ES-I3 (cell line): Measurements from ENCODE around the gene RABGEF1.
"Not testable (repeated sequence)": the region's sequence is repeated elsewhere in the genome, so short reads cannot be mapped to it uniquely, and the experiment has no call there.

ENCODE experiments used
- H3K36me3 ChIP-seq: 2 replicates; pipeline ENCODE4 v1.6.1; 2013; ENCODE audit warnings: mild to moderate bottlenecking, low read length, control low read depth, moderate library complexity; ENCODE audit not compliant: insufficient read depth
- H3K4me1 ChIP-seq: 2 replicates; pipeline ENCODE4 v1.6.1; 2013; ENCODE audit warnings: mild to moderate bottlenecking, control low read depth, low read length; ENCODE audit not compliant: insufficient read depth
- H3K9ac ChIP-seq: 2 replicates; pipeline ENCODE4 v1.6.1; 2013; ENCODE audit warnings: low read depth, mild to moderate bottlenecking, low read length, moderate library complexity
- H3K9me3 ChIP-seq: 2 replicates; pipeline ENCODE4 v1.6.1; 2013; ENCODE audit warnings: mild to moderate bottlenecking, low read length, moderate library complexity; ENCODE audit not compliant: control insufficient read depth, insufficient read depth

Gene RABGEF1

DNA sequence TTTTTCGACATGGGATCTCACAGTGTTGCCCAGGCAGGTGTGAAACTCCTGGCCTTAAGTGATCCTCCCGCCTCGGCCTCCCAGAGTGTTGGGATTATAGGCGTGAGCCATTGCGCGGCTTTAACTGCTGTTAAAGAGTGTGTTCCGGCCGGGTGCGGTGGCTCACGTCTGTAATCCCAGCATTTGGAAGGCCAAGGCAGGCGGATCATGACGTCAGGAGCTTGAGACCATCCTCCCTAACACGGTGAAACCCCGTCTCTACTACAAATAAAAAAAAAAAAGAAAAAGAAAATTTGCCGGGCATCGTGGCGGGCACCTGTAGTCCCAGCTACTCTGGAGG lies 1.1 kb downstream of the RABGEF1 start:
- Histone ChIP-seq H3K4me1 (no peaks in the 10 kb centered on the region), H3K9ac (peak overlapping the region; percentile 90), H3K9me3 (no peaks in the 10 kb centered on the region), H3K36me3 (no peaks in the 10 kb centered on the region; the same call in 1 of the 2 replicates)

- not testable (repeated sequence) for H3K9ac ChIP-seq, H3K4me1 ChIP-seq, H3K36me3 ChIP-seq, H3K9me3 ChIP-seq
Measured at GRCh38 chr7:66742298-66742697, 1.8 kb downstream of the RABGEF1 start.

- H3K36me3 ChIP-seq = no peaks in the 10 kb centered on the region
- no peaks in the 10 kb centered on the region for H3K9me3 ChIP-seq
- no peak overlapping the region for H3K9ac ChIP-seq
- peaks cover 5% of the 10 kb centered on the region; the same call in 1 of the 2 replicates for H3K4me1 ChIP-seq
Measured at GRCh38 chr7:66743920-66744319, 3.4 kb downstream of the RABGEF1 start.

- H3K9ac ChIP-seq = no peak overlapping the region
- no peaks in the 10 kb centered on the region for H3K9me3 ChIP-seq
- H3K36me3 ChIP-seq = no peaks in the 10 kb centered on the region
- peaks cover 5% of the 10 kb centered on the region; the same call in 1 of the 2 replicates for H3K4me1 ChIP-seq
Measured at GRCh38 chr7:66747385-66747784, 6.9 kb downstream of the RABGEF1 start.

- H3K4me1 ChIP-seq = peaks cover 5% of the 10 kb centered on the region; the same call in 1 of the 2 replicates
- H3K9me3 ChIP-seq = no peaks in the 10 kb centered on the region
- no peak overlapping the region for H3K9ac ChIP-seq
- H3K36me3 ChIP-seq = no peaks in the 10 kb centered on the region
Measured at GRCh38 chr7:66747881-66748511, 7.5 kb downstream of the RABGEF1 start.

- Histone ChIP-seq H3K9me3 (no peaks in the 10 kb centered on the region), H3K4me1 (peaks cover 5% of the 10 kb centered on the region; the same call in 1 of the 2 replicates), H3K9ac (no peak overlapping the region), H3K36me3 (no peaks in the 10 kb centered on the region)
Measured at GRCh38 chr7:66748791-66749190, 8.3 kb downstream of the RABGEF1 start.

DNA sequence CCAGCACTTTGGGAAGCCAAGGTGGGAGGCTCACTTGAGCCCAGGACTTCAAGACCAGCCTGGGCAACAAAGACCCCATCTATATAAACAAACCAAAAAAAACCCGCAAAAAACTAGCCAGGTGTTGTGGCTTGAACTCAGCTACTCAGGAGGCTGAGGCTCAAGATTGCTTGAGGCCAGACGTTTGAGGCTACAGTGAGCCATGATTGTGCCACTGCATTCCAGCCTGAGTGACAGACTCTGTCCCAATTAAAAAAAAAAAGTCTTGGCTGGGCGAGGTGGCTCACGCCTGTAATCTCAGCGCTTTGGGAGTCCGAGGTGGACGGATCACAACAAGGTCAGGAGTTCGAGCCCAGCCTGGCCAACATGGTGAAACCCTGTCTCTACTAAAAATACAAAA lies 11.4 kb downstream of the RABGEF1 start:
- peaks cover 5% of the 10 kb centered on the region; the same call in 1 of the 2 replicates for H3K4me1 ChIP-seq
- H3K36me3 ChIP-seq = no peaks in the 10 kb centered on the region
- H3K9ac ChIP-seq = no peak overlapping the region
- no peaks in the 10 kb centered on the region for H3K9me3 ChIP-seq

DNA sequence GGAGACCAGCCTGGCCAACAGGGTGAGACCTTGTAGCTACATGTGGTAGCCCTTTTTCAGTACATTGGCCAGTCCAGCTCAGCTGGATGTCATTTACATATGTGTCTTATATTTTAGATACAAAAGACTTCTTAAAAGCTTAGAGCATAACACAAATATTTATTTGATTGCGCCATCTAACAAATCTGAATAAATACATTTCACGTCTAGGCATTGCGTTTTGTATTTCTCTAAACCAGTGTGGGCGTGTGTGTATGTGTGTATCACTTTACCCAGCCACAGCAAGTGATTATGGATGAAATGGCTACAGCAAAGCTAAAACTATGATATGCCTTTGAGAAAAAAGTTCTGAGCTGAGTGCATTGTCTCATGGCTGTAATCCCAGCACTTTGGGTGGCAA lies 14.0 kb downstream of the RABGEF1 start:
- H3K9ac ChIP-seq = no peak overlapping the region
- no peaks in the 10 kb centered on the region for H3K9me3 ChIP-seq
- no peaks in the 10 kb centered on the region for H3K36me3 ChIP-seq
- H3K4me1 ChIP-seq = no peaks in the 10 kb centered on the region

GRCh38 chr7:66755059-66755458 lies 14.5 kb downstream of the RABGEF1 start:
- H3K36me3 ChIP-seq, H3K4me1 ChIP-seq, H3K9me3 ChIP-seq, H3K9ac ChIP-seq: not testable (repeated sequence)

DNA sequence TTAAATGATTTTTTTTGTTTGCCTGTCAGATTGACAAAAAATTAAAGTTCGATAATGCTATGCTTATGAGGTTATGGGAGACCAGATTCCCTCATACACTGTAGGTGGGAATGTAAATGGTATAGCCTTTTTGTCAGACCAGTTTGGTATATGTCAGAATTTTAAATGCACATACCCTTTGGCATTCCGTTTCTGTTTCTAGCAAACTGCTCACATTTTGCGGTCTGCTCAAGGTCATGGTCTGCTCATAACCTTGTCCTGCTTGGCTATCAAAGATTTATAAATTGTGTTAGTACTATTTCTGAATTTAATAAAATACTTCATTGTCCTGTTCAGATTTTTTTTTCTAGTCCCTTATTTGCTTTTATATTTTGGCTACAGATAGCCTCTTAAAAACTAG lies 15.7 kb downstream of the RABGEF1 start:
- not testable (repeated sequence) for H3K36me3 ChIP-seq, H3K9me3 ChIP-seq, H3K9ac ChIP-seq, H3K4me1 ChIP-seq

DNA sequence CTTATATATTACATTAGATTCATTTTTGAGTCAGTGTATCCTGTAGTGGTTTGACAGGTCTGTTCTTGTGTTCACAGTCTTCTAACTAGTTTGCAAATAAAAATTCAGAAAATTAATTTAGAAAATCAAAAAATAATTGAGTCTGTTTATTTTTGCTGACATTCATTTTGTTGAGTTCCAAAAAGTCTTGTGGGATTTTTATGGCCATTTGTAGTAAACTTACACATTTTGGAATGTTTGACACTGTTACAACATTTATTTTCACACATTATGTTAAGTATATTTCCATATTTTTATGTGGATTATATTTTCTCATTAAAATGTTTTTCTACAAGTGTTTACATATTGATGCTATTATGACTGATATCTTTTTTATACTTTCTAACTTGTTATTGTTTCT lies 16.4 kb downstream of the RABGEF1 start:
- H3K9ac ChIP-seq = no peak overlapping the region
- no peaks in the 10 kb centered on the region for H3K36me3 ChIP-seq
- no peaks in the 10 kb centered on the region for H3K4me1 ChIP-seq
- H3K9me3 ChIP-seq = no peaks in the 10 kb centered on the region

DNA sequence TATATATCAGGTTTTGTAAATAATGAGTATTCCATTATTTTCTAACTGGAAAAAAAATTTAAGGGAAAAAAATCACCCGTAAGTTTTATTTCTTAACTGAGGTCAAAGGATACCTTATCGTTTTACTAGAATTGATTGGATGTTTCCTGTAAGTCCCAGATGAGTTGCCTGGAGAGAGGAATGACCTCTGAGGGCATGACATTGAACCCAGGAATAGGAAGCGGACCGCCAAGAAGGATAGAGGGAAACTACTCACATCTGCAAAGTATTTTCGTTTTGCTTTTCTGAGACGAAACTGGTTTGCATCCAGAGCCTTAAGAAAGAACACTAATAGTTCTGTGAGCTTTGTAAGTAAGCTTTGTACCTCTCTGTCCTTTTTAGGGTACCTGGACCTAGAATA lies 17.4 kb downstream of the RABGEF1 start:
- H3K9ac ChIP-seq = no peak overlapping the region
- no peaks in the 10 kb centered on the region; the same call in 1 of the 2 replicates for H3K36me3 ChIP-seq
- no peaks in the 10 kb centered on the region for H3K4me1 ChIP-seq
- H3K9me3 ChIP-seq = no peaks in the 10 kb centered on the region

DNA sequence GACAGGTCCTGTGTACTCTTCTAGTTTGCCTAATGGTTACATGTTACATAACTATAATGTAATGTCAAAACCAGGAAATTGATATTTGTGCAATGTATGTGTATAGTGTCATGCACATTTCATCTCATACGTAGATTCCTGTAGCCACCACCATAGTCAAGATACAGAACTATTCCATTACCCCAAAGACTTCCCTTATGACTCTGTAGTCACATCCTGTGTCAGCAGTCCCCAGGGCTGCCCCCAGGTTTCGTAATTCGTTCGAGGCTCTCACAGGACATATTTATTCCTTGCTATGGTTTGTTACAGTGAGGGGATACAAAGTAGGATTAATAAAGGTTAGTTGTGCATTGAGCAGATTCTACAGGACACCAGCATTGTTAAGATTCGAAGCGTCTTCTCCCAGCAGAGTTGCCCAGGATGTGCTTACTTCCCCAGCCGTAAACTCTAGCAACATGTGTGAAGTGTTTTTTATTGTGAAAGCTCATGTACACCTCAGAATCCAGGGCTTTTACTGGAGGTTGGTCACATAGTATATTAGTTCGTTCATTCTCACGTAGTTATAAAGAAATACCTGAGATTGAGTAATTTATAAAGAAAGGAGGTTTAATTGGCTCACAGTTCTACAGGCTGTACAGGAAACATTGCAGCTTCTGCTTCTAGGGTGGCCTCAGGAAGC lies 18.6 kb downstream of the RABGEF1 start:
- Histone ChIP-seq H3K36me3 (no peaks in the 10 kb centered on the region; the same call in 1 of the 2 replicates), H3K9ac (no peak overlapping the region), H3K9me3 (no peaks in the 10 kb centered on the region), H3K4me1 (no peaks in the 10 kb centered on the region)

DNA sequence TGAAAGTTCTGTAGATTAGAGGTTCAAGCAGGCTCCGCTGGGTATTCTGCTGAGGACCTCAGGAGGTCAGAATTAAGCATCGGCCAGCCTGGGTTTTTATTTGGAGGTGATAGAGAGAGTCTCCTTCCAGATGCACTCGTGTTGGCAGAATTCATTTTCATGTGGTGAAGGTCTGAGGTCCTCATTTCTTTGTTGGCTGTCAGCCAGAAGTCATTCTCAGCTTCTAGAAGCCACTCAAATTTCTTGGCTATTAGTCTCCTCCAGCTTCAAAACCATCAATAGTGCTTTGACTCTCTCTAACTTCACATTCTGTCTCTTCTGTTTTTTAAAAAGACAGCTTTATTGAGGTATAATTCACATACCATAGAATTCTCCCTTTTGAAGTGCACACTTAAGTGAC lies 22.6 kb downstream of the RABGEF1 start:
- H3K9me3 ChIP-seq, H3K9ac ChIP-seq, H3K36me3 ChIP-seq, H3K4me1 ChIP-seq: not testable (repeated sequence)

- H3K4me1 ChIP-seq, H3K9ac ChIP-seq, H3K36me3 ChIP-seq, H3K9me3 ChIP-seq: not testable (repeated sequence)
Measured at GRCh38 chr7:66763633-66764355, 23.3 kb downstream of the RABGEF1 start.
